Measurements from ENCODE around the gene HEATR9.
"Not testable (repeated sequence)": the region's sequence is repeated elsewhere in the genome, so short reads cannot be mapped to it uniquely, and the experiment has no call there.

The HEATR9 gene

DNA sequence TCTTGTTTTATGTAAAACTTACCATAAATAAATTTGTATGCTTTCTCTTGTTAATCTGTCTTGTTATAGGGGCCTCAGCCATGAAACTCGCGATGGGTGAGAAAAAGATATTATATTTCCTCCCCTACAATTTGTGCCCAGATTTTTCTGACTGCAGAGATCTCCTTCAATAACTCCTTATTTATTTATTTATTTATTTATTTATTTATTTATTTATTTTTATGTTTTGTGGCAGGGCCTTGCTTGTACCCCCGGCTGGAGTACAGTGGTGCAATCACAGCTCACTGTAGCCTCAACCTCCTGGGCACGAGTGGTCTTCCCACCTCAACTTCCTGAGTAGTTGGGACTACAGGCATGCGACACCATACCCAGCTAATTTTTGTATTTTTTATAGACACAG is 34.8 kb upstream of the HEATR9 start:
- TF ChIP-seq, protein P1, sequence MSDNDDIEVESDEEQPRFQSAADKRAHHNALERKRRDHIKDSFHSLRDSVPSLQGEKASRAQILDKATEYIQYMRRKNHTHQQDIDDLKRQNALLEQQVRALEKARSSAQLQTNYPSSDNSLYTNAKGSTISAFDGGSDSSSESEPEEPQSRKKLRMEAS (IDR thresholded peaks at IDR 0.05; ENCODE audit: low read depth, low read length) = no peak
- TF ChIP-seq MYC (IDR thresholded peaks at IDR 0.05; ENCODE audit: low read depth, low read length) = no peak
- TF ChIP-seq POLR2A (IDR thresholded peaks at IDR 0.05; ENCODE audit: extremely low read depth, insufficient read length) = no peak
- no peak for TF ChIP-seq CTCF (IDR thresholded peaks at IDR 0.05; ENCODE audit: low read depth, low read length)
- DNase-seq (ENCODE audit: low read depth) = no peak
- no peak overlapping the region for H3K4me3 ChIP-seq (ENCODE audit: low read depth, low read length)

- DNase-seq (ENCODE audit: low read depth) = no peak
- no peak overlapping the region for H3K4me3 ChIP-seq (ENCODE audit: low read depth, low read length)
- TF ChIP-seq MYC (IDR thresholded peaks at IDR 0.05; ENCODE audit: low read depth, low read length) = no peak
- TF ChIP-seq, protein P1 (IDR thresholded peaks at IDR 0.05; ENCODE audit: low read depth, low read length) = no peak
- no peak for TF ChIP-seq POLR2A (IDR thresholded peaks at IDR 0.05; ENCODE audit: extremely low read depth, insufficient read length)
- TF ChIP-seq CTCF (IDR thresholded peaks at IDR 0.05; ENCODE audit: low read depth, low read length) = no peak
Observed at GRCh38 chr17:35901631-35902175, 33.0 kb upstream of the HEATR9 start.

DNA sequence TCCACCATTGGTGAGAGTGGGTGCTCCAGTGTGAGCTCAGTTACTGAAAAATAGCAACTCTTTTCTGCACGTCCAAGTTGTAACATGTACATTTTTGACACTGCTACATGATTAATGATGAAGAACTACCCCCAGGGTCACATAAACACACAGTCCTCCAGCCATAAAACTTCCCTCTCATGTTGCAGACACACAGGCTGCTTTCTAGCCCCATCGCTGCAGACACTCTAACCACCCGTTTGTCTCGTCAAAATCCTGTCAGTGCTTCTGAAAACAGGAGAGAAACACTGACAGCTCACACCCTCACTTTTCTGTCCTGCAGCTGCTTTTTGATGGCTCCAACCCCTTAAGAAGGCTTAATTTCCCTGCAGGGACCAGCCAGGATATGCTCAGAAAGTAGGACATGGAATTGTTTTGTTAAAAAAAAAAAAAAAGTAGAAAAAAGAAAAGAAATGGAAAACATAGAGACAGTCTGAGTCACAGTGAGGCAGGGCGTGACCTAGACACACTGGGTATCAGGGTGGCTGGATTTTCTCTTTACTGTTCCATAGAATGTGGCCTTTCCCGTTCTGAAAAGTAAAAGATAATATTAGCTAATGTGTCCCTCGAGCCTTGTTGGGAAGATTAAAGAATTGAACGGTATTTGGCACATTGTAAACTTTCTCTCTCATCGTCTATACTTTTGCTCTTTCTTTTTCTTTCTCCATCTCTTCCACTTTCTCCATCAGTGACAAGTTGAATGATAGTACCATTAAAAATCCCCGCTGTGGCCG is 32.2 kb upstream of the HEATR9 start:
- TF ChIP-seq, protein P1 (IDR thresholded peaks at IDR 0.05; ENCODE audit: low read depth, low read length) = no peak
- no peak for TF ChIP-seq CTCF (IDR thresholded peaks at IDR 0.05; ENCODE audit: low read depth, low read length)
- no peak for TF ChIP-seq POLR2A (IDR thresholded peaks at IDR 0.05; ENCODE audit: extremely low read depth, insufficient read length)
- TF ChIP-seq MYC (IDR thresholded peaks at IDR 0.05; ENCODE audit: low read depth, low read length) = no peak
- no peak overlapping the region for H3K4me3 ChIP-seq (ENCODE audit: low read depth, low read length)
- no peak for DNase-seq (ENCODE audit: low read depth)

- no peak overlapping the region for H3K4me3 ChIP-seq (ENCODE audit: low read depth, low read length)
- TF ChIP-seq, protein P1 (IDR thresholded peaks at IDR 0.05; ENCODE audit: low read depth, low read length) = no peak
- TF ChIP-seq CTCF (IDR thresholded peaks at IDR 0.05; ENCODE audit: low read depth, low read length) = no peak
- TF ChIP-seq POLR2A (IDR thresholded peaks at IDR 0.05; ENCODE audit: extremely low read depth, insufficient read length) = no peak
- no peak for TF ChIP-seq MYC (IDR thresholded peaks at IDR 0.05; ENCODE audit: low read depth, low read length)
- DNase-seq (ENCODE audit: low read depth) = no peak
Observed at GRCh38 chr17:35900280-35900679, 31.6 kb upstream of the HEATR9 start.

GRCh38 chr17:35898283-35899070 is 29.8 kb upstream of the HEATR9 start:
- TF ChIP-seq, protein P1 (IDR thresholded peaks at IDR 0.05; ENCODE audit: low read depth, low read length) = peak; percentile 51
- no peak for TF ChIP-seq POLR2A (IDR thresholded peaks at IDR 0.05; ENCODE audit: extremely low read depth, insufficient read length)
- peak; percentile 57; the same call in 1 of the 2 replicates for TF ChIP-seq MYC (IDR thresholded peaks at IDR 0.05; ENCODE audit: low read depth, low read length)
- TF ChIP-seq CTCF (IDR thresholded peaks at IDR 0.05; ENCODE audit: low read depth, low read length) = no peak
- H3K4me3 ChIP-seq (ENCODE audit: low read depth, low read length) = no peak overlapping the region
- peak; percentile 96 for DNase-seq (ENCODE audit: low read depth)

- not testable (repeated sequence) for H3K4me3 ChIP-seq (ENCODE audit: low read depth, low read length); DNase-seq (ENCODE audit: low read depth)
Observed at GRCh38 chr17:35897772-35898171, 29.1 kb upstream of the HEATR9 start.

Data from NB4 (cell line).